ENCODE measurements around the gene ZNF664. TPM values are rescaled to one million over a fixed set of nuclear protein-coding genes. Genes with fewer than 3 reads are reported as not detected.
"Not testable (repeated sequence)": the region's sequence is repeated elsewhere in the genome, so short reads cannot be mapped to it uniquely, and the experiment has no call there.

ZNF664 gene
- total RNA-seq, 2 donors from 2014 or later, result 124 TPM

GRCh38 chr12:123946152-123946515 is 26.9 kb upstream of the ZNF664 start:
- no peak for DNase-seq

GRCh38 chr12:123946516-123947505 is 26.2 kb upstream of the ZNF664 start:
- intact Hi-C loops (cut with DNase I); H3K9me3 ChIP-seq; DNase-seq; H3K4me1 ChIP-seq; H3K36me3 ChIP-seq; H3K27ac ChIP-seq; H3K4me3 ChIP-seq; H3K9ac ChIP-seq (ENCODE audit: low read depth in 2 of 2, low read length in 2 of 2); H3K27me3 ChIP-seq: not testable (repeated sequence)

More at GRCh38 chr12:123946152-123946515, 26.9 kb upstream of the ZNF664 start:
- Histone ChIP-seq H3K4me1 (no peaks in the 10 kb centered on the region), H3K4me3 (no peak overlapping the region), H3K9ac (ENCODE audit: low read depth in 2 of 2, low read length in 2 of 2) (no peak overlapping the region), H3K9me3 (no peaks in the 10 kb centered on the region), H3K27me3 (no peaks in the 10 kb centered on the region), H3K36me3 (no peaks in the 10 kb centered on the region), H3K27ac (no peak overlapping the region)
- intact Hi-C loops (cut with DNase I), result no loop called here
- TF ChIP-seq CTCF (IDR thresholded peaks at IDR 0.05), result no peak

- H3K4me3 ChIP-seq, result not testable (repeated sequence)
These were observed 25.5 kb upstream of the ZNF664 start for GRCh38 chr12:123947531-123947930.

GRCh38 chr12:123948401-123948795 is 24.6 kb upstream of the ZNF664 start:
- no peak overlapping the region for H3K27ac ChIP-seq
- H3K9me3 ChIP-seq, result no peaks in the 10 kb centered on the region

More at GRCh38 chr12:123947531-123947930, 25.5 kb upstream of the ZNF664 start:
- intact Hi-C loops (cut with DNase I); H3K4me1 ChIP-seq; H3K27me3 ChIP-seq; DNase-seq; H3K9ac ChIP-seq (ENCODE audit: low read depth in 2 of 2, low read length in 2 of 2); H3K27ac ChIP-seq; H3K9me3 ChIP-seq; H3K36me3 ChIP-seq: not testable (repeated sequence)

GRCh38 chr12:123948796-123949769 is 23.9 kb upstream of the ZNF664 start:
- no peak for TF ChIP-seq CTCF (IDR thresholded peaks at IDR 0.05)
- intact Hi-C loops (cut with DNase I), result no loop called here
- no peak for DNase-seq
- Histone ChIP-seq H3K4me3 (no peak overlapping the region), H3K4me1 (no peaks in the 10 kb centered on the region), H3K27ac (no peak overlapping the region), H3K9ac (ENCODE audit: low read depth in 2 of 2, low read length in 2 of 2) (no peak overlapping the region), H3K36me3 (no peaks in the 10 kb centered on the region), H3K27me3 (no peaks in the 10 kb centered on the region), H3K9me3 (no peaks in the 10 kb centered on the region)

More at GRCh38 chr12:123948401-123948795, 24.6 kb upstream of the ZNF664 start:
- no peak overlapping the region for H3K9ac ChIP-seq (ENCODE audit: low read depth in 2 of 2, low read length in 2 of 2)
- no peaks in the 10 kb centered on the region for H3K36me3 ChIP-seq
- no peak overlapping the region for H3K4me3 ChIP-seq
- no peaks in the 10 kb centered on the region for H3K4me1 ChIP-seq
- TF ChIP-seq CTCF (IDR thresholded peaks at IDR 0.05), result no peak
- DNase-seq, result no peak
- intact Hi-C loops (cut with DNase I), result no loop called here
- H3K27me3 ChIP-seq, result no peaks in the 10 kb centered on the region

GRCh38 chr12:123949770-123950165 is 23.2 kb upstream of the ZNF664 start:
- Histone ChIP-seq H3K4me1 (no peaks in the 10 kb centered on the region), H3K4me3 (no peak overlapping the region), H3K27ac (no peak overlapping the region), H3K27me3 (no peaks in the 10 kb centered on the region), H3K36me3 (no peaks in the 10 kb centered on the region), H3K9me3 (no peaks in the 10 kb centered on the region), H3K9ac (ENCODE audit: low read depth in 2 of 2, low read length in 2 of 2) (no peak overlapping the region)
- intact Hi-C loops (cut with DNase I), result no loop called here
- no peak for TF ChIP-seq CTCF (IDR thresholded peaks at IDR 0.05)
- DNase-seq, result no peak
